Central memory CD4-positive, alpha-beta T cell (primary cell): ENCODE data around the gene UBAC1.

Experiments
- DNase-seq: peaks from one replicate; pipeline ENCODE4 v3.0.0; 2022

The UBAC1 gene

GRCh38 chr9:135937521-135938489 is 23.4 kb downstream of the UBAC1 start:
- DNase-seq = no peak

DNA sequence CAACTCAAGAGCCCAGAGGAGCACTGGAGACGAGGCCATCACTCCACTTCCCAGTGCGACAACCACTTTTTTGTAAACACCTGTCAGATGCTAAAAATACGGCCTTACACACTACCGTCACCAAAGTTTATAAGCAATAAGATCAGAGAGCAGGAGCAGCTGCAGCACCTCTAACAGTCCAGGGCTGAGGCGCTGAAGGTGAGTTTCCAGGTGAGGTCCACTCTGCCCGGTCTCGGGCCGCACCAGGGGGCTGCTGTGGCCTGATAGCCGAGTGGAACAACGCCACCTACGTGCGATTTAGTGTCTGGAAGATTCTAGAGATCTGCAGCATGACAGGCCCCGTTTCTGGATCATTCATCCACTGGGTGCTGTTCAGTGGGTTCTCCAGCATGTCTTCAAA is 28.1 kb downstream of the UBAC1 start:
- no peak for DNase-seq

DNA sequence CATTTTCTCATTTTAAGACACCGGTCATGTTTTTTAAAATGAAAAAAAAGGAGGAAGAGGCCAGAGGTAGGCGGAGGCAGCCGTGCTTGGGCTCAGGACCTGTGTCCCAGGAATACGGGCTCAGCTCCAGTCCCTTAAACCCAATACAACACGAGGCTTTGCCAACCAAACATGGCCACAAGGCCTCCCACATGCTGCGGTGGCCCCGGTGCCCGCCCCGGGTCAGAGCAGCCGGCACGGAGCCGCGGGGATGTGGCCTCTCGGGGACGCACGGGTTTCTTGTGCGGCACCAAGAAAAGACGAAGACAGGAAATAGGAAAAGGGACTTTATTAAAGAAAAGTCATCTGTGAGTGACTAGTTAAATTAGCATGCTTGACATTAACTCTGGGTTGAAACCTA is 28.5 kb downstream of the UBAC1 start:
- no peak for DNase-seq

- no peak for DNase-seq
These were observed 29.8 kb downstream of the UBAC1 start for GRCh38 chr9:135931349-135931820.

DNA sequence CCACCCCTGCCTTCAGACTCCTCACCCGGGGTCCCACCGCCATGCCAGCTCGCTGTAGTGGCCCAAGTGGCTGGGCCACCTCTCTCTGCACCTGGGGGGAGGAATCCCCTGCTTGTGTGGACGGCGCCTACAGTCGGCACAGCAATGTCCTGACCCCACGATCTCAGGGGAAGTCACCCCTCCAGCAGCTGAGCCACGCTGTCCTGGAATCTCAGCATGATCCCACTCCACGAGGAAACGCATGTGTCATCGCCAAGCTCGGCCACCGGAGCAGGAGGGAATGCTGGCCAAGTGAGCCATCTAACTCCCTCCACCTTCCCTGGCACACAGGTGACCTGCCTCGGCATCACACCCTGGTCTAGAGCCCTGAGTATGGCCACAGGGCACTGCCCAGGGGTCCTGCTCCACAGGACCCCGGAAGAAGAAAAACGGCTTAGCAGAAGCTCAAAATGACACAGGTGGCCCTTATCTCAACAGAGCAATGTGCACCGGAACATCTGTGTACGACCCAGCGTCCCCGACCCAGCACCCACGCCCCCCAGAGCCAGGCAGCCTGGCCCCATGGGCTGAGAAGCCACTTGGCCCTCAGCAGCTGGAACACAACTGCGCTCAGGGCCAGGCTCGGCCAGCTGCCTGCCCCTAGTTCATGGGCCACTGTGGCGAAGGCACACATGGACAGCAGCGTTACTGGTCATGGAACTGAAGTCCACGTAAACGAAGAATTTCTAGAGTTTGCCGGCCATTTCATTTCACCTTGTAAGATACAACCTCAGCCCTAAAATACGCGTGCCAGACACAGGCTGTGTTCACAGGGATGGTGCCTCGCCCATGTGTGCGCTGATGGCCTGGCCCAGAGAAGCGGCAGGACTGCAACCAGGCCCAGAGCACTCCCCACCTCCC is 30.5 kb downstream of the UBAC1 start:
- no peak for DNase-seq

DNA sequence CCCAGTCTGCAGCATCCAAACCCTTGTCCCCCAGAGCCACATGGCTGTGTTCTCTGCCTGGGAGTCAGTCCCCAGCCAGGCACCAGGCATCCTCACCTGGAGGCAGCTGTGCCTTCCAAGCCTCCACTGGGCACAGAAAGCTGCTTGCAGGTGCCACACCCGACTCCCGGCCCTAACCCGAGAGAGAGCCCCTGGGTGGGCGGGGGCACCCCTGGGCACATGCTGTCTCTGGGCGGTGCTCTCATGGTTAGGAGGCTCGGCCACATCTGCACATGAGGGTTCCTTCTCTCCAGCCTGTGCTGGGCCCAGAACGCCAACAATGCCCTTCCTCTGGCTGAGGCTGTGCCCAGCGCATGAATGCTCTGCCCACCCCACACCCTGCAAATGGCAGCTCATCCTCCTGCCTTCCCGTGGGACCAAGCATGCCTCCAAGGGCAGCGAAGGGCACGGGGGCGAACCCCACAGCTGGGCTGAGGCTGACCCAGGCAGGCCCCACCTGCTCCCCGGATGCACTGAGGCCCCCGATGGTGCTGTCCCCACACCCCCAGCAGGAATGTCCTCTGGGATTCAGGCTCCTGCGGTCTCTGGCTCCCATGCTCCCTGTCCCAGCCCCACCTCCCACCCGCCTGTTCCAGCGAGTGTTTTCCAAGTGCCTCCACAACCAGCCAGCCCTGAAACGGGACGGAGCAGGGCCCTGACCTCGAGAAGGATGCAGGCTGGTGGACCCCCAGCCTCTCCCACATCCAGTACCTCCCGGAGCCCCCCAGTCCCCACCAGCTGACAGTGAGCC is 31.3 kb downstream of the UBAC1 start:
- DNase-seq = no peak

DNA sequence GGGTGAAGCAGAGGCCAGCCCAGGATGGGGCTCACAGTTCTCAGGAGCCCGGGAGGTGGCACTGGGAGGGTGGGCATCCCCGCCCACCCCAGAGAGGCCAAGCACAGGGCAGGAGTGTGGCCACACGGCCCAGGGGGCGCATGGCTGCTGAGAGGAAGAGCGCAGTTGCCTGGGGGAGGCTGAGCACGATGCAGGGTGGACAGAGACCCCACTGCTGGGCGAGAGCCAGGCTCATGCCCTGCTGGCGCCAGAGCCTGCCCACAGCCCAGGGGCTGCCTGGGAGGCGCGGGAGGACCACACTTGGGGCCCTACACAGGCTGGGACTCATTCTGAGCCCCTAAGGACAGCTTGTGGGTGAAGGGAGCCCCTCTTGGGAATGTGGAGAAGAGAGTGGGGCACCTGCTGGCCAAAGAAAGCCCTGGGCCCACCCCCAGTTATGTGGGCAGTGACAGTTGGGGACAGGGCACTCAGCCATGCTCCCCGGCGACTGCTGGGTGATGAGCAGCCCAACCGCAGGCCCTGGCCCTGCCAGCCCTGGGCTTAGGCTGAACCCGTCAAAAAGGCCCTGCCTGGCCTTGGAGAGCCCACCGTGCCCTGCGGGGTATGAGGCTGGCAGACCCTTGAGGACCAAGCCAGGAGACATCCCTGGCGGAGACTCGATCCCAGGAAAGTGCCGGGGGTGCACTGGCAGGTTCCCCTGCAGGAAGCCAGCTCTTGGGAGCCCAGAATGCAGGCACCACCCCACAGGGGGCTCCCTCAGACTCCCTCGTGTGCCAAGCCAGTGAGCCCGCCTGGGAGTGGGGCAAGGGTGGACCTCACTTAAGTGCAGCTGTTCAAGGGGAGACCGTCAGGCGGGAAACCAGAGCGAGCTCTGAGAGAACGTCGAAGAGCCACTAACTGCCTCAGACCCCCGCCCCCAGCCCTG is 32.2 kb downstream of the UBAC1 start:
- DNase-seq = no peak

GRCh38 chr9:135928074-135928730 is 33.0 kb downstream of the UBAC1 start:
- DNase-seq = no peak

- no peak for DNase-seq
These were observed 33.8 kb downstream of the UBAC1 start for GRCh38 chr9:135927195-135928013.

- no peak for DNase-seq
These were observed 34.6 kb downstream of the UBAC1 start for GRCh38 chr9:135926402-135927194.

DNA sequence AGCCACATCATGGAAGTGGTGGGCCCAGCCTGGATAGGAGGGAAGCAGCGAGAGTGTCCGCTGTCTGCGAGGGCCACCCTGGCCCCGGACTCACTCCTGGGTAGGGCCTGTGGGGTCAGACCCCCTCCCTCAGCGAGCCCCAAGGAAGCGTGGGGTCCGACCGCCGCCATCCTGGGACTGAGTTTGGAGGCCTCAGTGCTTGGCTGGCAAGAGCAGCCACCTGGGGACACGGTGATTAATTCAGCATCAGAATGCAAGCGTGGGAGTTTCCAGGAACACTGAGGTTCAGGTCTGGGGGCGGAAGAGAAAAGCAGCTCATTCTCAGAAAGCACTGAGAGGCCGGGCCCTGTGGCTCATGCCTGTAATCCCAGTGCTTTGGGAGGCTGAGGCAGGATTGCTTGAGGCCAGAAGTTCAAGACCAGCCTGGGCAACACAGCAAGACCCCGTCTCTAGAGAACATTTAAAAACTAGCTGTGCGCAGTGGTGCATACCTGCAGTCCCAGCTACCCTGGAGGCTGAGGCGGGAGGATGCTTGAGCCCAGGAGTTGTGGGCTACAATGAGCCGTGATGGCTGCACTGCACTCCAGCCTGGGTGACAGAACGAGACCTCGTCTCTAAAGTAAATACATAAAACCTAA is 35.6 kb downstream of the UBAC1 start:
- no peak for DNase-seq

DNA sequence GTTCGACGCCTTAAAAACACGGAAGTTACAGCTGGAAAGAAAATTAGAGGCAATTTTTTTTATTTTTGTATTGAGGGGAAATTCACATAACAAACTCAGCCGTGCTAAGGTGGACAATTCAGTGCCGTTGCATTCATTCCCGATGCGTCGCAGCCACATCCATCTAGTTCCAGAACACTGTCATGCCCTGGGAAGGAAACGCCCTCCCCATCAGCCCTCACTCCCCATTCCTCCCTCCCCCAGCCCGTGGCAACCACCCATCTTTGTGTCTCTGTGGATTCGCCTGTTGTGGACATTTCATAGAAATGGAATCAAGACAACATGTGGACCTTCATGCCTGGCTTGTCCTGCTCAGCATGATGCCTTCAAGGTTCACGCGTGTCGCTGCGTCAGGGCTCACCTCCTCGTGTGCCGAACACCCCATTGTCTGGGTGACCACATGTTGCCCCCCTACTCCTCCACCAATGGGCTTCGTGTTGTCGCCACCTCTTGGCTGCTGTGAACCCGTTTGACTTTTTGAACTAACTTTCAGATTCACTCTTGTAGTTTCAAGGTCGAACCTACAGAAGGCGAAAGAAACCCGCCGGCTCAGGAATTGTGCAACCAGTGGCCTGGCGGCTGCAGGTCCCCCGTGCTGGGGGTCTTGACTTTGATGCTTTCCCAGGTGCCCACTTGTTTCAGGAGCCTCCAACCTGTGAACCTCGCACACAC is 36.4 kb downstream of the UBAC1 start:
- no peak for DNase-seq

DNA sequence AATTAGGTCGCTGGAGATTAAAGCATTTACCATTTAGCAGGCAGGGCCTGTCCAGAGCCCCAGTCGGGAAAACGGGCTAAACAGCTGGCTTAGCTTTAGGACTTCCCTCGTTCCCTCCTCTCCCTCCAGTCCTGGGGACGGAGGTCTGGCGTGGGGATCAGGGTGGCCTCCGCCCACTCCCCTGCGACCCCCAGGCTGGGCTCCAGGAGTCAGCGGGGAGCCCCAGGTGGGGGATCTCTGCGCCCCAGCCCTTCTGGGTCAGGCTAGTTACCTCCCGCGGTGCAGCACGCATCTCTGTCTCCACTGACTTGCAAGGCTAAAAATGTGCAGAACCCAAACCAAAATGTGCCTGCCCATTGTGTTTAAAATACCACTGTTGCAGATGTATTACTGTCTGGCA is 37.7 kb downstream of the UBAC1 start:
- no peak for DNase-seq

DNA sequence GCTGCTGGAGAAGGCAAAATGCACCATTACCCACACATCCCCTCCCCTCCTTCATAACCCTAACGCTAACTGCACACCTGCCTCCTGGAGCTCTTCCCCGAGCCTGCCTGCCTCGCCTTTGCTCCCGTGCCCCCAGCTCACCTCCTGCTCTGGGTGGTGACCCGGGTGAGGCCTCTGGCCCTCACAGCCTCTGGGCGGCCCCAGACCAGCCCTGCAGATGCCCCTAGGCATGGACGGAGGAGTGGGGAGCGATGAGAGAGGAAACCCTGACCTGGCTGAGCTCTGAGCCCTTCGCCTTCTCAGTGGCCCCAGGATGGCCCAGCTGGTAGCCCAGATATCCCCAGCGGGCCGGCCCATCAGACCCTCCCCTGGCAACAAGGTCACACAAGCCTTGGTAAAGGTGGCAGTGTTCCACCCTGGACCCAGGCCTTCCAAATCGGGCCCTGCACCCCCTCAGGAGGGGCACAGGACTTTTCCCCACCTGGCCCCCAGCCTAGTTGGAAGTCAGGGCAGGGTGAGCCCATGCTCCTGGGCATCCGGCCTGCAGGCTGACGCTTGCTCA is 39.3 kb downstream of the UBAC1 start:
- no peak for DNase-seq

DNA sequence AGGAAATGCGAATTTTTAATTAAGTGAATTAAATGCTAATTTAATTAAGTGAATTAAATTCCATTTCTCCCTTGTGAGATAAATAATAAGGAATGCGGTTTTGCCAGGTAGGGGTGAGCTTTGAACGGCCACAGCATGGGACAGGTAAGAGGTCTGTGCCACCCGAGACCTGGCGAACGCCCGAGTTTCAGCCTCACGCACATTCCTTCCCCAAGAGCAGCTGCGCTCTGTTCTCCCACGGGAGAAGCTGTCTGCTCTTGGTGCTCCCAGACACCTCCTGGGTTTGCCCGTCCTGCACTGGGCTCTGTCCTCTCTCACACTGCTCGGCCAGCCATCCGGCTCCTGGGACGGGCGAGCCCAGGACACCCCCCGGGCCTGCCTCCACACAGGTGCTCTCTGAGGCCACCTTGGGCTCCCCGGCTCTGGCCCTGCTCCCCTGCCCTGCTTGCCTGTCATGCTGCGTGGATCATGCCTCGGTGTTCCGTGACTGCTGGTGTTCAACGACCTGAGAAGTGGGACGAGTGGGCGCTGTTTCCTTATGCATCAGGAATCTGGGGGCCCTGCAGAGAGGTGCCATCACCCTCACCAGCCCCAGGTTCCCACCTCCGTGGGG is 40.1 kb downstream of the UBAC1 start:
- no peak for DNase-seq

- DNase-seq = no peak
These were observed 40.8 kb downstream of the UBAC1 start for GRCh38 chr9:135920256-135920930.
